ENCODE measurements around the gene MIA2. TPM values are rescaled to one million over a fixed set of nuclear protein-coding genes. Genes with fewer than 3 reads are reported as not detected.
"Not testable (repeated sequence)": the region's sequence is repeated elsewhere in the genome, so short reads cannot be mapped to it uniquely, and the experiment has no call there.

Gene MIA2
- total RNA-seq, 2 donors from 2014 or later, result 43.6 to 46.8 TPM

- H3K4me3 ChIP-seq; H3K9me3 ChIP-seq; H3K27me3 ChIP-seq; H3K36me3 ChIP-seq (replicated peaks in 1 of 2; ENCODE audit: insufficient read depth in 1 of 2, low read depth in 2 of 2); ATAC-seq; H3K4me1 ChIP-seq; intact Hi-C loops (cut with DNase I); H3K27ac ChIP-seq: not testable (repeated sequence)
- peak in 3 of 7 experiments; percentile 30 to 42 (median 39) for TF ChIP-seq CTCF (IDR thresholded peaks at IDR 0.05)
- DNase-seq, result peak in 1 of 4 donors; percentile 27
- 84 to 91% methylated on average over 11 of the region's 11 CpGs for WGBS, 2 donors
Measured at GRCh38 chr14:39231751-39232553, 1.8 kb upstream of the MIA2 start.

- Histone ChIP-seq H3K9me3 (no peaks in the 10 kb centered on the region), H3K4me1 (peaks cover 10% of the 10 kb centered on the region), H3K36me3 (replicated peaks in 1 of 2; ENCODE audit: insufficient read depth in 1 of 2, low read depth in 2 of 2) (no peaks in the 10 kb centered on the region), H3K4me3 (no peak overlapping the region), H3K27me3 (no peaks in the 10 kb centered on the region), H3K27ac (peak overlapping the region in 3 of 4 donors; percentile 46 to 82 (median 72))
- TF ChIP-seq POLR2A (IDR thresholded peaks at IDR 0.05), result no peak
- TF ChIP-seq CTCF (IDR thresholded peaks at IDR 0.05), result no peak
- DNase-seq (peak in 1 of 4 donors; percentile 22), ATAC-seq (peak; percentile 30)
- 73 to 75% methylated on average over 12 of the region's 12 CpGs for WGBS, 2 donors
- intact Hi-C loops (cut with DNase I), result no loop called here
Measured at GRCh38 chr14:39232554-39233415, 930 bp upstream of the MIA2 start.

GRCh38 chr14:39234986-39235385, 1.3 kb downstream of the MIA2 start:
- H3K4me1 ChIP-seq; H3K9me3 ChIP-seq; H3K36me3 ChIP-seq (replicated peaks in 1 of 2; ENCODE audit: insufficient read depth in 1 of 2, low read depth in 2 of 2); H3K27ac ChIP-seq; ATAC-seq; intact Hi-C loops (cut with DNase I); H3K27me3 ChIP-seq; DNase-seq; H3K4me3 ChIP-seq: not testable (repeated sequence)
- 93 to 98% methylated on average over 5 of the region's 5 CpGs for WGBS, 2 donors

- ATAC-seq; H3K4me1 ChIP-seq; intact Hi-C loops (cut with DNase I); H3K27me3 ChIP-seq; H3K27ac ChIP-seq; H3K9me3 ChIP-seq; H3K36me3 ChIP-seq (replicated peaks in 1 of 2; ENCODE audit: insufficient read depth in 1 of 2, low read depth in 2 of 2); H3K4me3 ChIP-seq; DNase-seq: not testable (repeated sequence)
Measured at GRCh38 chr14:39235466-39235865, 1.8 kb downstream of the MIA2 start.

GRCh38 chr14:39240769-39241168, 7.1 kb downstream of the MIA2 start:
- H3K4me3 ChIP-seq, result no peak overlapping the region
- intact Hi-C loops (cut with DNase I), result no loop called here
- no peaks in the 10 kb centered on the region for H3K27me3 ChIP-seq
- no peaks in the 10 kb centered on the region for H3K9me3 ChIP-seq
- H3K27ac ChIP-seq, result no peak overlapping the region
- no peak for TF ChIP-seq POLR2A (IDR thresholded peaks at IDR 0.05)
- TF ChIP-seq CTCF (IDR thresholded peaks at IDR 0.05), result no peak
- H3K36me3 ChIP-seq (replicated peaks in 1 of 2; ENCODE audit: insufficient read depth in 1 of 2, low read depth in 2 of 2), result peaks cover 0 to 2% of the 10 kb centered on the region in 2 donors
- DNase-seq (no peak), ATAC-seq (no peak)
- WGBS, 2 donors, result 87 to 100% methylated on average over 1 of the region's 1 CpG
- no peaks in the 10 kb centered on the region for H3K4me1 ChIP-seq

All from body of pancreas (tissue), 4 donors.